Activated CD8-positive, alpha-beta memory T cell treated with anti-CD3 and anti-CD28 coated beads, Interleukin-2, amount 50 U/mL, for 1 hour (primary cell): Measurements from ENCODE around the gene BDNF.
"Not testable (repeated sequence)": the region's sequence is repeated elsewhere in the genome, so short reads cannot be mapped to it uniquely, and the experiment has no call there.

Experiments
- DNase-seq: peaks from one replicate; pipeline ENCODE4 v3.0.0-alpha.2; 2020; ENCODE audit errors: extremely low read depth

BDNF gene

DNA sequence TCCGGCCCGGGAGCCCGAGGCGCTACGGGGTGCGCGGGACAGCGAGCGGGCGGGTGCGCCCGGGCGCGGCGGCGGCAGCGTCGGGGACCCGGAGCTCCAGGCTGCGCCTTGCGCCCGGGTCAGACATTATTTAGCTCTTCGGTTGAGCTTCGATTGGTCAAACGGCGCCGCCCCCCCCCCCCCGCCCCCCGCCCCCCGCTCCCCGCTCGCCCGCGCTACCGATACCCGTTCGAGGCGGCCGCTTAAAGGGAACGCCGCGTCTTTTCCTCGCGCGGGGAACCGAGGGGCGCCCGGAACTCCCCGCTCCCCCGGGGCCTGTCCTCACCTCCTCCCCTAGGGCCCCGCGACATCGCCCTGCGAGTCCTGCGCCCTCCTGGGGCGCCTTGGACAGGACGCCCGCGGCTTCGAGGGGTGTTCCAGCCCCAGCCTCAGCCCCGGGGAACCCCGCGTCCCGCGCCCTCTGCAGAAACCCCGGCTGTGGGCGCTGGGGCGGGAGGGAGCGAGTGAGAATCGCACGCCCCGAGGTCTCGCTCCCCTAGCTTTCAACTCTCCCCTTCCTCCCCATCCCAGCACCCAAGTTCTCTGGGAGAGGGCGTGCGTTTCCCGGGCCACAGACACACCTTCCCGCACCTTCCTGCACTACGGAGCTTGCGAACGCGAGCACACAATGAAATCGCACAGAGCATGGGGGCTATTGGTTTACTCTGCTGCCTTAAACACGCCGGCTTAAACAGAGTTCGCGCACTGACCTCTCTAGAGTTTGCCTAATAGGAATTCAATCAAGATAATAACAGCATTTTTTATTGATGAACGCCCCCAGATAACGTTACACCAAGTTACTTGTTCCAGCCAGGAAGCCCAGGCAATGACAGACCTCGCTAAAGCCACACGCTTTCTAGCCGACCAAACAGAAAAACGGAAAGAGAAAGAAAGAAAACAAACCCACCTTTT is at the start of gene BDNF:
TSS of gene BDNF (minus strand) at position 105 of the 951 bp plus-strand sequence. CDS start 41,891 bp downstream, outside the sequence.
- DNase-seq = no peak

DNA sequence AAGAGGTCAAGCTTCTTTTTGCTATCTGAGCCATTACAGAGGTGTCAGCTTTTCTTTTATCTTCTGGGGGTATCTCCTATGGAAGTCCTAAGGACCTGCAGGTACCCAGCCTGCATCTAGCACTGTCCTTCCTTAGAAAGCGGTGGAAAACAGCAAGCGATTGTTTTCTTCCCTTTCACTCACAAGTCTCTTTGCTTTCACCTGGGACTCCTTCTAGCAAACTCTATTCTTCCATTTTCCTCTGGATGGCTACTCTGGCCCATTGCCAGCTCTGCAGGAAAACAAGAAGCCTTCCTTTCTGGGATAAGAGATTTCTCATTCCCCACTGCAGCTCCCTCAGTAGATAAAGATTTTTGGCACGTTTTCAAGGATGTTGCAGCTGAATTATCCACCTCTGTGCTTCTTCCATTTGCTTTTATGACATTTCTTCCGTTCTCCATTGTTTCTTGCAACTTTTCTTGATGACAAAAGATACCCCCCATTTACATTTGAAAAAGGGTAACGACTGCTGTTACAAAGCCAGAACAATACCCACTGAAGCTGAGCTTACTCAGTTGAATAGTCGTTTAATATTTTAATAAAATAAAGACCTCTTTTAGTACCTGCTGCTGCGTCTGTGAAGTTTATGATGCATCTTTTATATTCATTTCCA is 40.2 kb upstream of the BDNF start:
- no peak for DNase-seq

DNA sequence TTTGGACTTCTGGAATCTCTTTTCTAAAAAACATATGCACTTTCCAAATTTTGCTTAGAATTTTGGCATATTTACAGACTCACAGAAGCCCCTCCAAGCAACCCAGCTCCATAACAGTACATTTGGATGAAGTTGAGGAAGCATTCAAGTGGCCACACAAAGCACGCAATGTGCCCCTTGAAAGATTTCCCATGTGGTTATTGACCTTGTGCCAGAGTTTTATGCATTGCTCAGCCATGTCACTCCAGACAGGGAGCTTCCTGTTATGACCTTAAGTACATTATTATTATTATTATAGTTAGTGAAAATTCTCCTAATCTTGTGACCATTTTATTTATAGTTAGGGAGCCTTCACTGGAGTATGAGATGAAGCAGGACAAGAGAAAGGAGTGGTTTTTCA is 35.0 kb upstream of the BDNF start:
- DNase-seq = no peak

DNA sequence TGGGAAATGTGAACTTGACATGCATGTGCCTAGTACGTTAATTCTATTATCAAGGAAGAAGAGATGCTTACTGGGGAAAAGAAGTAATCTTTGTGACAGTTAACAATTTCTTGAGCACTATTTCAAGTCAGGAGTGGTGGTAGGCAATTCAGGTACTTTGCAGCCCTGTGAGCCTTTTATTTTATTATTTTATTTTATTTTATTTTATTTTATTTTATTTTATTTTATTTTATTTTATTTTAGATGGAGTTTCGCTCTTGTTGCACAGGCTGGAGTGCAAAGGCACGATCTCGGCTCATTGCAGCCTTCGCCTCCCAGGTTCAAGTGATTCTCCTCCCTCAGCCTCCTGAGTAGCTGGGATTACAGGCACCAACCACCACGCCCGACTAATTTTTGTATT is 31.5 kb upstream of the BDNF start:
- DNase-seq = not testable (repeated sequence)

DNA sequence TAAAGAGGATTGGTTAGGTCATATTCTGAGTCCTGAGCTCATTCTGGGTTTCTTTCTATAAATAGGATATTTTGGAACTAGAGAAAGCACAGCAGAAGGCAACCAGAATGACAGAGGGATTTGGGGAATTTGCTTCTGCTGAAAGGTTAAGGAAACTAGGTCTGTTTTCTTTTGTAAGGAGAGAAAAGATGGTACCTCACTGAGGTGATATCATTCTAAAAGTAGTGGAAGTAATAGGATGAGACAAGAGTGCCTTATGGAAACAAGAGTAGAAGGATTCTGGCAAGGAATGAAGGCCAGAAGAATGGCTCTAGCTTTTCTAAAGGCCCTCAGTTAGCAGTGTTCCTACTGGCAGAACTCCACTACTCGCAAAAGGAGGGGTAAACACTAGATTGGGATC is 26.7 kb upstream of the BDNF start:
- no peak for DNase-seq

DNA sequence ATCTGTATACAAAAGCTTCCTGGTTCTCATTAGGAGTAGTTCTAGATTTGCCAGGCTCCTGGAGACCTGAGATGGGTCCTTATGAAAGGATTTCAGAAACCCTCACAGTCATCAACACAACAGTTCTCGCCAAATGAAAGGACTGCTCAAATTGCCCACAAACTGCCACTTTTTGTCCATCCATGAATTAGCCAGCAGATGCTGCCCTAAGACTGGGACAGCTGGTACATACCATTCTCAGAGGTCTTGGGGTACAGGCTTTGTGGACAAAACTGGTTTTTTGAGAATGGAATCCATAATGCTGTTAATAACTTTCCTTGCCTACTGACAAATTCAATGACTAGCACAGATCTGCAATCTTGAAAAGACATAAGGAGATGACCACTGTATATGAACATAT is 23.4 kb upstream of the BDNF start:
- DNase-seq = no peak

DNA sequence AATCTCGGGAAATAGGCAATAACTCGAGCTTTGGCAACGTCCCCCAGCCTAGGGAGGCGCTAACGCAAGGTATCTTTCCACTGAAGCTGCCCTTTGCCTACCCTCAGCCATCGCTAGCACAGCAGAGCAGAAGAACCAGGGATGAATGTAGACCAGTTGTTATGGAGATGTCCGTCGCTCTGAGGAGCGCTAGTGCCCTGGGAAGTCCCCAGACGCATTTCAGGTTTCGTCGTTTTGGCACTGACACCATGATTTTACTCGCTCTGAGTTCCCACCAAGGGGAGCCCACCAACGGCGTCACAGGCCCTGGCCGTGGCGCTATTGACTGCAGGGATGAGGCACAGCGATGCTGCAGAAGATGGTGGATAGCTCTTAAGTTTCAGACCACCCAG is 22.7 kb upstream of the BDNF start:
- DNase-seq = no peak

DNA sequence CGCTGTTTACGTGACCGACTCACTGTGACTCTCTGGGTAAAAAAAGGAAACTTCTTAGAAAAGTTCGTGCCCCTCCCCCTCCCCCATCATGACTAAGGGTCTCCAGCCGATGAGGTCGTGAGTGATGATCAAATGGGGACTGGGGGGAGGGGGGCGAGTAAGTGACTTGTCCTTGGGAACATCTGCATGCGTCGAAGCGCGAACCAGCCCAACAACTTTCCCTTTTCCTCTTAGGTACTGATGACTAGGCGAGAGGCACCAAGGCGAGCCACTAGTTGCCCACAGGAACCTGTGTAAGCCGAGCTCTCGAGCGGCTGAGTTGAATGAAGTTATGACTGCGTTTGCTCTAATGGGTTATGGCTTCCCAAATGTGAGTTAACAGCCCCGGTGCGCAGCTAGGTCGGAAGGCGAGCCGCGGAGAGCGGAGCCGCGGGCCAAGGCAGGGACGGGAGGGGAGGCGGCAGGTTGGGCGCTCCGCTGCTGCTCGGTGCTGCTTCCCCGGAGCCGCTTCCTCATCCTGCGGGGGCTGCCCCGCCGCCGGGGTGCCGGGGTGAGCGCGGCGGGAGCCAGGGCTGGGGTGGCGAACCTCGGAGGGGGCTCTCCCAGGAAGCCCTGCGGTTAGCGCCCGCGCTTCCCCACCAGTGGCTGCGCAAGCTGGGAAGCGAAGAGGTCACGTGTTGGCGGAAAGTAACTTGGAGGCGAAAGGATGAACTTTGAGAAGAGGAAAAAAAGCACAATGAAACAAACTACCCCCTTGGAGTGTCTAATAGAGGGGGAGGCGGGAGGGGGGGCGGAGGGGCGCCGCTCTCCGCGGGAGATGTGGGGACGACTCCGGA is 22.1 kb upstream of the BDNF start:
- DNase-seq = no peak

DNA sequence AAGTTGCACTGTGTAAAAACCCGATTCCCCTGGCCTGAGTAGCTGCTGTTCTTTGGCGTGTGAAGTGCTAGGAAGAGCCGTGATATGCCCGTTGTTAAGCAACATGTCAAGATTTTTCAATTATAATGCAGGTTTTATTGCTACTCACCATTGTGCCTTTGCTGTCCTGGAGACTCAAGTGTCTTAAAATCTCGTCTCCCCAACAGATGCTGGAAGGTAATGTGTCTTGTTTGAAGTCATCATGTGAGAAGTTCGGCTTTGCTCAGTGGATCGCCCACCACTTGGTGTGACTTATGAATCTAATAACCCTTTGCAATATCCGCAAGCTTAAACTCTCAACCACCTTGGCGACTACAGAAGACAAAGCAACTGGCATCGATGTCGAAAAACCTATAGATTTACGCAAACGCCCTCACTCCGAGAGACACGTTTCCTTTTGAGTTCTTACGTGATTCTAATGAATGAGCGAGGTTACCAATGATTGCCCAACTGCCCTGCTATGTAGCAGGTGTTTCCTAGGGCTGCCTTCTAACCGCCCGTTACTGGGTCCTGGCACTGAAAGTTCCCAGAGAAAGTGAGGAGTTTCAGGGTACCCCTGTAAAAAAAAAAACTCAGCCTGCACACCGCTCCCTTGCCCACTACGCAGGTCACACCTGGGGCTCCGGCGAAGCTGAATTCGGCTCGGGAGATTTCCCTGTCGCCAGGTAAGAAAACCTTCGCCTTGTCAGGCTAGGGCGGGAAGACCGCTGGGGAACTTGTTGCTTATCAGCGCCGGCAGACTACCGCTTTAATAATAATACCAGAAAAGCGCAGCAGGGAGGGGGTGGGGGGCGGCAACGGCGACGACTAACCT is 21.2 kb upstream of the BDNF start:
- DNase-seq = no peak

DNA sequence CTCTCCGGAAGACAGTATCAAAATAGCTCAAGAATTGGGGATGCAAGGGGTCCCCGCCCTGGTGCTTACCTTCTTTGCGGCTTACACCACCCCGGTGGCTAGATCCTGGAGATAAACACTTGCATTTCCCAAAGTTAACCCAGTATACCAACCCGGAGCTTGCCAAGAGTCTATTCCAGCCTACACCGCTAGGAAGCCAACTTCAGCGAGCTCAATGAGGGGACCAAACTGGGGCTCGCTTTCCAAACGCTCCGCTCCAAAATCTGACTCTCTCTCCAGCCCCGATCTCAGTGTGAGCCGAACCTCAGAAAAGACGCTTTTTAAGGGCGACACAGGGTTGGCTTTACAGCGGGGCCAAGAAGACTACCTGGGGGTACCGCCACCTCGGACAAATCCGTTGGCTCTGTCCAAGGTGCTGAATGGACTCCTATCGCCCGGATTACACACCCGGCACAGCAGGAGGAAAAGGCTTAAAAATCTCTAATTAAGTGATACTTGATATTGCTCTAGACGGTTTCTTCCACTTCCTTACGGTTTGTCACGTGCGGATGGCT is 20.1 kb upstream of the BDNF start:
- no peak for DNase-seq

DNA sequence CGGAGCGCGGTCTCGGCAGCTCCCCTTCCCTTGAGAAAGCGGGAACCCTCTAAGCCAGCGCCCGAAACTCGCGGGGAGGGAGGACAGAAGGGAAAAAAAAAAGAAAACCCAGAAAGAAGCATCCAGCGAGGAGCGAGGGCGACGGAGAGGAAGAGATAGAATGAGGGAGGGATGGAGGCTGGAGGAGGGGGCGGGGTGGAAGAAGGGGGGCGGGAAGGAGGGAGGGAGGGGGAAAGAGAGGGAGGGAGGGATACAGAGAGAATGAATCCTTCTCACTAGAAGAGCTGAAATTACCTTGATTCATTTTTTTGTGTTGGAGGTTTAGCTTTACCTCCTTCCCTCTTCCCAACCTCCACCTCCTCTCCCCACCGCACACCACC is 19.3 kb upstream of the BDNF start:
- no peak for DNase-seq

DNA sequence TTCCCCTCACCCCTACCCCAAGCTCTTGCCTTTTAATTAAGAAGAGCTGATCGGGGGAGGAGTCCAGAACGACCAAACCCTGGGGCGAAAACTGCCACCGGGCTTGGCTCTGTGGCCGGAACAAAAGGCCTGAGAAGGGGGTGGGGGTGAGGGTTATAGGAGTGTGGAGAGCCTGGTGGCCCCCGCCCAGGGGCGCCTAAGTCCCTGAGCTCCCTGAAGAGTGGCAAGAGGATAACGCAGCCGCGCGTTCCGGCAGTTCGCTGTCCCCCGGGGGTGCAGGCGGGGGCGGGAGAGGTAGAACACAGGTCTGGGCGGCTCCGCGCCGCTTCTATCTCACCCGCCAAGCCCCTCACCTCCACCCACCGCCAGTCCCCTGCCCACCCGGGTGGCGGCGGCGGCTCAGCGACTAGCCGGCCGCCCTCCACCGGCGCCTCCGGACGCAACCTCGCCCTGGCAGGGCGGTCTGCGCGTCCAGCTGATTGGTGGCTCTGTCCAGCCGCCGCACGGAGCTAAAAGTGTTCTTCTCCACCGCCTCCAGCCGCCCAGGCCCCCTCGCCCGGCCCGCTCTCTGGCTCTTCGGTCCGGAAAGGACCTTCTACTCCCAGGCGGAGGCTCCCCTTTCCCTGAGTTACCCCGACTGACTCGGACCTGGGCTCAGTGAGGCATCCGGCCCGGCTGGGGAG is 18.7 kb upstream of the BDNF start:
- DNase-seq = no peak

DNA sequence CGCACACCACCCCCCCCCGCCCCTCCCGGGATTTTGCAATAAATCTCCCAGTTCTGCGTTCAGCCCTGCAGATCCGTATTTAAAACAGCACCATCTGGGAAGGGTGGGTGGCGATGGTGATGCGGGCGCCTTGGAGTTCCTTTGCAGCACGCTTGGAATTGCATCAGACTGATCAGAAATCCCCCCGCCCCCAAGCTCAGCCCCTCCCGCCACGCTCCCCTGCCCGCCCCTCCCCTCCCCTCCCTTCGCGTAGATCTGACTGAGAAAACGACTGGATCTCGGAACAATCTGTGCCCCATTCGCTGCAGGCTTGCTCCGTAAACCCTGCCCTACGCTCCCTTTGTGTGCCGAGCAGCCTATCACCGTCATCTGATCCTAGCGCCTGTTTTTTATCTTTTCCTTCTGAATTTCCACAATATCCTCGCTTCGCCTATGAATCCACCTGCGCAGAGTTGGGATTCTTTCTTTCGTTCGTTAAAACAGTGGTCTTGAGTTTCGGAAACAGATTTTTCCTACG is 18.1 kb upstream of the BDNF start:
- DNase-seq = no peak

DNA sequence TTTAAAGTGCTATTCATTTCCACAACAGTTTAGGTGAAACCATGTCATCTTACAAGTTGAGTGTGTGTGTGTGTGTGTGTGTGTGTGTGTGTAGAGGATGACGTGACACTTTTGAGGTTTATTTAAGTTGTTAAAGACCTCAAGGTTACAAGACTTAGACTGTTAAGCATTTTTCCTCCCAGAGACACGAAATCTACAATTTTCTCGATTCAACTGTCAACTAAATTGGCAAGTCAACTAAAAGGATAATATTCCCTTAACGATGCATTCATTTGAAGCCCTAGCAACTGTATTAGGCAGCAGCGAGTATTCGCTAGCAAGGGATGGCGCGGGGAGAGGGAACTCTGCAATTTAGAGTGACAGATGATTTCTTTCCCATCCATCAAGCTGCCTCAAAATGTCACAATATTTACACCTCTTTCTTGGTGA is 17.6 kb upstream of the BDNF start:
- DNase-seq = no peak

DNA sequence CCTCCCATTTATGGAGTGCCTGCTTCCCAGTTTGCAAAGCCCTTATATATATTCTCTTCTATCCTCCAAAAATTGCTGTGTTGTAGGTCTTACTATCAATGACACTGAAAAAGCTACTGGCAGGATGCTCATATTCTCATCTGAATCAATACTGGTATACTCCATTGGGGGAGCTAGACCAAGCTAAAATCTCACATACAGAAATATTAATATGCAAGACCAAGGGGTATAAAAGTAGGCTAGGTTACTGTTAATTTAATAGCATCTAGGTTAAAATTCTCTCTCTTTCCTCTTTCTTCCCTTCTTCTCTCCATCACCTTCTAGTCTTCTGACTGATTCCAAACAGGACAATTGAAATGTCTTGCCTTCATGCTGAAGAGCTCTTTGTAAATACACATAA is 17.1 kb upstream of the BDNF start:
- no peak for DNase-seq

DNA sequence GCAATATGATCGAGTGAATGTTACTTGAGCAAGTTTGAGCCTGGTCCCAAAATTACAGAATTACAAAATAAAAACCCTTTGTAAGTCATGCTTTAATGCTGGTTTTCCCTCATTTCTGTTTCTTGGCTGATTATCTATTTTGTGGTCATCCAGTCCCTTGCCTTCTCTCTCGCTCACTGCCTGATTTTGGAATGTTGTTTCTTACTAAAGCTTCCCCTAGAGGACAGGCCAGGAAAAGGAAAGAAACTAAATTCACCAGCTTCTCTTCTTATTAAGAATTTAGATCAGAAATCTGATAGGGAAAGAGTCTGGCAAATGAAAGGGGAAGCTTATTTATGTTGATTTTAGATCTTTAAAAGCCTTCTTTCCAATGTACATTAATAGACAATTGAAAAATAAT is 16.6 kb upstream of the BDNF start:
- DNase-seq = no peak

DNA sequence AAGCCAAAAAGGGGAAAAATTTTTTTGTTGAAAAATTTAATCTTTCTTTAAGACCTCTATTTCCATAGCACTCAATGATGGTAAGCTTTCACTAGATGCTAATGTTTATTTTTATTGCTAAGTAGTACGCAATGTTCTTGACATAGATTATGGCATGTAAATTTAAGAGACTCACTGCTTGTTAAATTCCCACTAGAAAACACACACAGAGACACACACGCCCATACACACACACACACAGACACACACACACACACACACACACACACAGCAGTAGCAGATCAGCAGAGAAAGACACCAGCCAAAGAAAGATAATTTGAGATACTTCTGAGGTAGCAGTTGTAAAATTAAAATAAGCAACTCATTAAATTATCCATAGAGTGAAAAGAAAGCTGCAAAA is 16.0 kb upstream of the BDNF start:
- DNase-seq = no peak

DNA sequence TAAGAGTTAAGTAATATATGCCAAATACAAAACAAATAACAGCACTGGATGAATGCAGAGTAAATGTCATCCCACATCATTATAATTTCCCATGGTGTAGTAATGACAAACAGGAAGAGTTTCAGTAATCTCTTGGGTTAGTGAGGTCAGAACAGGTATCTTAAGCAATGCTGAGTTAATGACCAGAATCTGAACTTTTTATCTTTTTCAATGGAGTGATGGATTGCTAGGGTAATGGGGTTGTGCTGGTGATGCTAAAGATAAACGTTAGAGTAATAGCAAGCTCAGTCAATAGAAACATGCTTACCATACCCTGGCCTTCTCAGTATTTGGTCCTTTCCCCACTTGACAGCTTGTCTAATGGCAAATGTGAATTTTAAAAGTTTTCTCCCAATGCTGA is 11.5 kb upstream of the BDNF start:
- DNase-seq = no peak

DNA sequence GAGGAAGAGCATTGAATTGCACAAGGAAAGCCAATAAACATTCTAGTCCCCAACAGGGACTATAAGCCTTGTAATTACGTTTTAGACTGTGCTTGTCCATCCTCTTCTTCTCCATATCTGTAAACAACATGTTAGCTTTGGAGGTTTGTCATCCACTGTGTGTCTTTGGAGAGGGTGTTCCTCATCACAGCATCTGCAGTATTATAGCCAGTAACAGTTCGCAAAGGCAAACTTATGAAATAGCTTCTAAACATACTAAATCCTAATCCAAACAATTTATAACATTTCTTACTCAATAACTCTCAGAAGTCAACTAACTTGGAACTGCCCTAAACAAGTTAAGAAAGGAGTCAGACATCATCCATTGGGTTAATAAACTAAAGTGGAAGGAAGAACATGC is 10.3 kb upstream of the BDNF start:
- no peak for DNase-seq

DNA sequence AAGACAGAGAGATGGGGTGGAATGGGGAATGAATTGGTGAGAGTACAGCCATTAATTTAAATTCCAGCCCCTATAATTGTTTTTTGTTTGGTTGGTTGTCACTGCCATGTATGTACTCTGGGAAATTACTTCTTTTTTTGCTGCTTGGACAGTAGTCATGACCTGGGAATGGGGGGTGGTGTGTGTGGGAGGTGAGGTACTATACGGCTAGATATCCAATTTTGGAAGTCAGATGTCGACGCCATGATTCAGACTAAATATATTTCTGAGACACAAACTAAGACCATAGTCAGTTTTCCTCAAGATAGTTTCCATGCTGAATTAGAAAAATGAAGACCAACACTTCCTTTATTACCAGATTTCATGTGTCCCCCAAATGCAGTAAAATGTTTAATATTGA is 7.4 kb upstream of the BDNF start:
- no peak for DNase-seq
